Small intestine (tissue), 7 donors: ENCODE data around the gene MED26. TPM values are rescaled to one million over a fixed set of nuclear protein-coding genes. Genes with fewer than 3 reads are reported as not detected.
A peak's percentile ranks its signal among the peaks of the same experiment; 100 is the strongest.

Experiments used
- DNase-seq, 2 donors: peaks; one replicate each; pipeline versions ENCODE4 v3.0.0 to v3.0.0-alpha.2; 2013
- FAIRE-seq: peaks from 2 replicates; lab custom pipeline; 2012; peaks lifted over from hg19 to GRCh38; lab: Jason Lieb, UNC
- H3K27ac ChIP-seq, 3 donors: one replicate each; pipeline ENCODE4 v1.5.1; 2013; ENCODE audit warnings: low read length in 2 of 3, mild to moderate bottlenecking in 2 of 3, control low read depth in 1 of 3, inconsistent platforms in 1 of 3, low read depth in 1 of 3, moderate library complexity in 1 of 3
- H3K27me3 ChIP-seq, 3 donors: one replicate each; pipeline ENCODE4 v1.6.1; 2013; ENCODE audit warnings: low read length in 3 of 3, inconsistent platforms in 1 of 3; ENCODE audit not compliant: control insufficient read depth in 3 of 3, insufficient read depth in 3 of 3
- H3K36me3 ChIP-seq, 3 donors: one replicate each; pipeline ENCODE4 v1.6.1; 2013; ENCODE audit warnings: low read length in 3 of 3, inconsistent platforms in 1 of 3, low read depth in 1 of 3, mild to moderate bottlenecking in 1 of 3, moderate library complexity in 1 of 3; ENCODE audit not compliant: control insufficient read depth in 3 of 3, insufficient read depth in 2 of 3
- H3K4me1 ChIP-seq, 3 donors: one replicate each; pipeline ENCODE4 v1.6.1; 2013; ENCODE audit warnings: low read length in 2 of 3, inconsistent platforms in 1 of 3, low read depth in 1 of 3, mild to moderate bottlenecking in 1 of 3, moderate library complexity in 1 of 3; ENCODE audit not compliant: control insufficient read depth in 3 of 3, insufficient read depth in 2 of 3
- H3K4me3 ChIP-seq, 3 donors: one replicate each; pipeline ENCODE4 v1.5.1; 2013; ENCODE audit warnings: low read length in 3 of 3, control low read depth in 1 of 3, inconsistent platforms in 1 of 3, low read depth in 1 of 3, mild to moderate bottlenecking in 1 of 3, moderate library complexity in 1 of 3
- H3K9me3 ChIP-seq, 2 donors: one replicate each; pipeline ENCODE4 v1.6.1; 2013; ENCODE audit warnings: low read depth in 1 of 2, low read length in 1 of 2; ENCODE audit not compliant: control insufficient read depth in 2 of 2, insufficient read depth in 1 of 2
- WGBS, 3 donors: extraction: QIAGEN DNeasy Blood & Tissue Kit; methylation state at CpG; one replicate each; pipeline ENCODE4 v1.1.7; 2013; 5-methylcytosine and 5-hydroxymethylcytosine counted together
- polyA plus RNA-seq, 4 donors: library from polyadenylated mRNA; stranded (reverse) in 3 of 4; unstranded in 1 of 4; fragments of 200-250 nt in 3 of 4; fragments of 120-200 nt in 1 of 4; gene quantifications; one replicate each; pipeline versions ENCODE4 v1.2.1 to v1.2.3, GENCODE V29; 2013
- donor health status: healthy with polysubstance abuse.
- donor health status: control.
- donor health status: control.
- donor health status: Bipolar disorder and iron deficiency.
- donor health status: healthy.

Gene MED26
- polyA plus RNA-seq, 4 donors: 4.6 to 7.9 (median 5.4) TPM

GRCh38 chr19:16599655-16600346 lies 28.2 kb downstream of the MED26 start:
- no peak overlapping the region for H3K4me3 ChIP-seq
- no peak overlapping the region for H3K27ac ChIP-seq
- 84 to 86% (median 84%) methylated on average over 5 to 6 of the region's 6 CpGs for WGBS, 3 donors
- H3K9me3 ChIP-seq: no peaks in the 10 kb centered on the region
- DNase-seq (no peak), FAIRE-seq (no peak)
- no peaks in the 10 kb centered on the region for H3K4me1 ChIP-seq
- peaks cover 0 to 29% (median 0%) of the 10 kb centered on the region in 3 donors for H3K36me3 ChIP-seq
- H3K27me3 ChIP-seq: no peaks in the 10 kb centered on the region

DNA sequence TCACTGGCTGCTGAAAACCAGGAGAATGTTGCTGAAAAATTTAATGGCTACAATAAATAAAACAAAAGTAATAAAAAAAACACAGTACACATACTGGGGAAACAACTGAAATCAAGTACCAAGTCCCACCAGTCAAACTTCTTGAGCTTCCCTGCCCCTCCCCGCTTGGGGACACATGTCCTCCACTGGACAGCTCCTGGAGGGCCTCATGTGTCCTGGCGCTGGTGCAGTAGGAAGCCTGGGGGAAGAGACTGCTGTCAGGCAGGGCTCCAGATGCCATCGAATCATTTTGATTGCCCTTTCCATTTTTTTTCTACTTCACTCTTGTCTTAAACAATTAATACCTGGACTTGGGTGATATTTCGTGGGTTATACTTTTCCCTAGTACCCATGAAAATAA lies 29.2 kb downstream of the MED26 start:
- WGBS, 3 donors: 62 to 79% (median 71%) methylated on average over 4 of the region's 4 CpGs
- Histone ChIP-seq H3K27me3 (no peaks in the 10 kb centered on the region), H3K27ac (no peak overlapping the region), H3K4me1 (no peaks in the 10 kb centered on the region), H3K36me3 (peaks cover 0 to 26% (median 0%) of the 10 kb centered on the region in 3 donors), H3K4me3 (no peak overlapping the region), H3K9me3 (no peaks in the 10 kb centered on the region)
- no peak for FAIRE-seq
- DNase-seq: no peak

GRCh38 chr19:16596399-16596798 lies 31.6 kb downstream of the MED26 start:
- FAIRE-seq: no peak
- no peaks in the 10 kb centered on the region for H3K27me3 ChIP-seq
- DNase-seq: no peak
- 93 to 94% (median 93%) methylated on average over 9 of the region's 9 CpGs for WGBS, 3 donors
- H3K27ac ChIP-seq: no peak overlapping the region
- no peaks in the 10 kb centered on the region for H3K4me1 ChIP-seq
- no peaks in the 10 kb centered on the region for H3K9me3 ChIP-seq
- H3K4me3 ChIP-seq: no peak overlapping the region
- peaks cover 0 to 32% (median 0%) of the 10 kb centered on the region in 3 donors for H3K36me3 ChIP-seq

DNA sequence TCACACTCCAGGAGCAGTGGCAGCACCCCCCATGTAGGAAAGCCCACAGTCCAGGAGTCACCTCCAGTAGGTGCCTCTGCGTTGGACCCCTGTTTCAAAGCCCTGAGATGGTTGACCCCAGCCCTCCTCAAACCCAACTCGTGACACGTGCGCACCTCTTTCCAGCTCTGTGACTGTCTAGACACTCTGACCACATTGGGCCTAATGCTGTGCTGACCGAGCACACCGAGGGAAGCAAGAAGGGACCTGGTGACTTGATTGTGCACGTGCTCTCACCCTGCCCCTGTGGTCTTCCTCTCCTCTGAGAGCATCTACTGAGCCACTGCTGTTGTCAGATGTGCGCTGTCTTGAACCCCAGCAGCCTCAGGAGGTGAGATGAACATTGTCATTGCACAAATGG lies 32.9 kb downstream of the MED26 start:
- no peaks in the 10 kb centered on the region for H3K9me3 ChIP-seq
- peaks cover 0 to 30% (median 0%) of the 10 kb centered on the region in 3 donors for H3K36me3 ChIP-seq
- H3K4me3 ChIP-seq: no peak overlapping the region
- H3K4me1 ChIP-seq: no peaks in the 10 kb centered on the region
- H3K27me3 ChIP-seq: no peaks in the 10 kb centered on the region
- WGBS, 3 donors: 66 to 85% (median 72%) methylated on average over 8 of the region's 8 CpGs
- peak overlapping the region in 1 of 3 donors; percentile 24 for H3K27ac ChIP-seq
- DNase-seq (no peak), FAIRE-seq (no peak)

- Histone ChIP-seq H3K4me3 (no peak overlapping the region), H3K9me3 (no peaks in the 10 kb centered on the region), H3K4me1 (no peaks in the 10 kb centered on the region), H3K36me3 (peaks cover 0 to 30% (median 0%) of the 10 kb centered on the region in 3 donors), H3K27ac (peak overlapping the region in 1 of 3 donors; percentile 24), H3K27me3 (no peaks in the 10 kb centered on the region)
- DNase-seq (no peak), FAIRE-seq (no peak)
- 48 to 73% (median 61%) methylated on average over 5 of the region's 5 CpGs for WGBS, 3 donors
Observed at GRCh38 chr19:16594681-16595091, 33.3 kb downstream of the MED26 start.

DNA sequence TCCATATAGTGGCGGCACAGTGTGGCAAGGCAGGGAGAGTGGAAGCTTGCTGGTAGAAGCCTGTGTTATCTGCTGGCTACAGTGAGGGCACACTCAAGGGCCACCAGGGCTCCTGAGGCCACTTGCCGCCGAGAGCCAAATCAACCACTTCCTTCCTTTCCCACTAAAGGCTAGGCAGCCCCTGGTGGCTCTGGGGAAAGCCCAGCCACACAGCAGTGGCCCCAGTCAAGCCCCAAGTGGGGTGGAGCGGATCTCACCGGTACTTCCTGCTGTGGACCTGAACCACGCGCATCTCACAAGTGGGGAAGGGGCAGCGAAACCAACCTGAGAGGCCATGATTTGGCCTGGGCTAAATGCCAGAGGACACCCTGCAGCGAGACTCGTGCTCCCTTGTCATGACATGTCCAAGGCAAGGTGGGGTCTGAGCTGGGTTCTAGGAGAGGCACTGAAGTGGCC lies 33.8 kb downstream of the MED26 start:
- no peak for DNase-seq
- Histone ChIP-seq H3K4me3 (no peak overlapping the region), H3K36me3 (peaks cover 0 to 30% (median 0%) of the 10 kb centered on the region in 3 donors), H3K27me3 (no peaks in the 10 kb centered on the region), H3K27ac (peak overlapping the region in 2 of 3 donors; percentile 17 to 22), H3K4me1 (no peaks in the 10 kb centered on the region), H3K9me3 (no peaks in the 10 kb centered on the region)
- 58 to 71% (median 65%) methylated on average over 10 of the region's 10 CpGs for WGBS, 3 donors
- FAIRE-seq: no peak

- Histone ChIP-seq H3K9me3 (no peaks in the 10 kb centered on the region), H3K36me3 (peaks cover 0 to 29% (median 0%) of the 10 kb centered on the region in 3 donors), H3K27me3 (no peaks in the 10 kb centered on the region), H3K4me1 (peaks cover 0 to 4% (median 0%) of the 10 kb centered on the region in 3 donors), H3K4me3 (no peak overlapping the region), H3K27ac (no peak overlapping the region)
- no peak for FAIRE-seq
- 91 to 94% (median 93%) methylated on average over 4 of the region's 4 CpGs for WGBS, 3 donors
- DNase-seq: no peak
Observed at GRCh38 chr19:16593181-16593580, 34.8 kb downstream of the MED26 start.

DNA sequence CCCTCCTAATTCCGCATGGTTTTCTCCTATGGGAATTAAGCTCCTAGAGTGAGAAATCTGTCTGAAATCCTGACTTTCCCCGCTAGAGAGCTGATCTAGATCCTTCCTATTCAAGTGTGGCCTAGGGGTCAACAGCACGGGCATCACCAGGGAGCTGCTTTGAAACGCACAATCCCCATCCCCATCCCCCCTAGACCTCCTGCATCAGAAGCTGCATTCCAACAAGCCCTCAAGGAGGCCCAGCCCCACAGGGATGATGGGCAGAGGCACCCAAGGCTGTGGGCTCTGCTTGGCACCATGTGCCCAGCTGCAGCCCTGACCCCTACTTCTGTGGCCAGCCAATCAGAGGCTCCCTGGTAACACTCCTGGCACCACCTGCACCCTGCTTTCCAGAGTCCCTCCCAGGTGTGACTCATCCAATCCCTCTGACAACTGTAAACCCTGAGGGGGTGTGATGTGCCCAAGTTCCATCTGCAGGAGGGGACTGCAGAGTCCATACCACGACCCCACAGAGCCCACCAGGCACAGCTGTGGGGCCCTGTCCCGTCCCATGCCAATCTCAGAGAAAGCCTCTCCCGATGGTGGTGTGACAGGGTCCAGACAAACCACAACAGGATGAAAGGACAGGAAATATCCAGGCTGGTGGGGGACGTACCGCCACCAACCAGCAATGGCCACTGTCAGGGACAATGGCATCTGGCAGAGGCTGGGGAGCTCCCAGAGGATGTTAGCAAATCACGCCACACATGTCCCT lies 36.0 kb downstream of the MED26 start:
- Histone ChIP-seq H3K4me1 (peaks cover 0 to 10% (median under 1%) of the 10 kb centered on the region in 3 donors), H3K27ac (no peak overlapping the region), H3K36me3 (peaks cover 0 to 30% (median 0%) of the 10 kb centered on the region in 3 donors), H3K9me3 (no peaks in the 10 kb centered on the region), H3K4me3 (no peak overlapping the region), H3K27me3 (no peaks in the 10 kb centered on the region)
- 67 to 80% (median 78%) methylated on average over 10 of the region's 10 CpGs for WGBS, 3 donors
- no peak for DNase-seq
- FAIRE-seq: no peak
